ENCODE data around the gene PIK3R2. TPM values are rescaled to one million over a fixed set of nuclear protein-coding genes. Genes with fewer than 3 reads are reported as not detected.

PIK3R2 gene
- total and polyA plus RNA-seq, 2 experiments from 2014 or later = 8.5 to 66.6 TPM

- Mint-ChIP-seq H3K4me1 (no peaks in the 10 kb centered on the region), H3K27me3 (ENCODE audit: insufficient read depth, low read depth, poor library complexity) (peaks cover 2% of the 10 kb centered on the region), H3K36me3 (ENCODE audit: low read depth) (peaks cover 36% of the 10 kb centered on the region), H3K27ac (no peak overlapping the region), H3K4me3 (no peak overlapping the region), H3K9me3 (no peaks in the 10 kb centered on the region; the same call in 2 of the 3 replicates)
- no peak for TF ChIP-seq ZNF462 (CRISPR knock-in tag; IDR thresholded peaks at IDR 0.05)
- TF ChIP-seq ETS1 (IDR thresholded peaks at IDR 0.05) = no peak
- no peak for TF ChIP-seq EZH2 (IDR thresholded peaks at IDR 0.05; ENCODE audit: low read depth, unreplicated experiment)
- TF ChIP-seq ZNF114 (CRISPR knock-in tag; IDR thresholded peaks at IDR 0.05) = no peak
- TF ChIP-seq EZH2phosphoT487 (IDR thresholded peaks at IDR 0.05; ENCODE audit: unreplicated experiment) = no peak
- no peak for TF ChIP-seq NANOG (IDR thresholded peaks at IDR 0.05; ENCODE audit: borderline replicate concordance)
- Histone ChIP-seq H3K4me2 (no peak overlapping the region), H2AFZ (no peak overlapping the region), H3K4me3 (no peak overlapping the region), H3K4me1 (ENCODE audit: insufficient read depth) (no peaks in the 10 kb centered on the region), H3K27me3 (ENCODE audit: insufficient read depth) (no peaks in the 10 kb centered on the region), H3K9me2 (ENCODE audit: insufficient read depth) (no peaks in the 10 kb centered on the region), H3K27ac (ENCODE audit: low read depth) (no peak overlapping the region), H3F3A (replicated peaks; ENCODE audit: low read depth) (no peaks in the 10 kb centered on the region), H3K36me3 (ENCODE audit: insufficient read depth) (peaks cover 6% of the 10 kb centered on the region), H4K20me1 (replicated peaks; ENCODE audit: insufficient read depth) (no peaks in the 10 kb centered on the region; the same call in 1 of the 2 replicates), H3K79me2 (replicated peaks; ENCODE audit: insufficient read depth) (no peaks in the 10 kb centered on the region)
- no peak for DNase-seq (ENCODE audit: low spot score)
- no peak for ATAC-seq
These were observed 12.5 kb upstream of the PIK3R2 start for GRCh38 chr19:18140473-18140872.

All from GM23338 (cell line).